SK-N-SH treated with all-trans-retinoic acid at 6 μM for 48 hours (cell line): ENCODE measurements around the gene ZNF184.
A peak's percentile ranks its signal among the peaks of the same experiment; 100 is the strongest.

Source experiments
- ATAC-seq: fragments of 200-7000 bp; cut with Tn5 transposase; 3 replicates; pipeline ENCODE4 v1.9.1; 2020; ENCODE audit warnings: mild to moderate bottlenecking, moderate library complexity
- ARNTL ChIP-seq: fragments of 450-650 bp; formaldehyde crosslinking; IDR thresholded peaks from 2 replicates; pipeline ENCODE4 v1.5.0; 2020; ENCODE audit warnings: low read depth, mild to moderate bottlenecking, moderate library complexity, borderline replicate concordance
- BACH2 ChIP-seq: fragments of 250-450 bp; sonication (Bioruptor Pico); IDR thresholded peaks from 2 replicates; pipeline ENCODE4 v1.9.0; 2021; ENCODE audit warnings: mild to moderate bottlenecking, borderline replicate concordance
- CREB5 ChIP-seq: fragments of 250-450 bp; sonication (Bioruptor Pico); IDR thresholded peaks from 2 replicates; pipeline ENCODE4 v1.5.1; 2020; ENCODE audit warnings: low read depth, mild to moderate bottlenecking, moderate library complexity
- CSRNP3 ChIP-seq: fragments of 250-450 bp; sonication (Bioruptor Pico); IDR thresholded peaks from 2 replicates; pipeline ENCODE4 v1.5.1; 2021; ENCODE audit warnings: mild to moderate bottlenecking, moderate library complexity
- GLIS3 ChIP-seq: fragments of 250-450 bp; sonication (Bioruptor Pico); IDR thresholded peaks from 2 replicates; pipeline ENCODE4 v1.5.0; 2020; ENCODE audit warnings: mild to moderate bottlenecking, moderate library complexity
- ISL1 ChIP-seq: fragments of 250-450 bp; sonication (Bioruptor Pico); IDR thresholded peaks from 2 replicates; pipeline ENCODE4 v2.1.2; 2022; ENCODE audit warnings: mild to moderate bottlenecking, moderate library complexity
- OSR1 ChIP-seq: fragments of 250-450 bp; sonication (Bioruptor Pico); IDR thresholded peaks from 2 replicates; pipeline ENCODE4 v1.8.0; 2022; ENCODE audit warnings: moderate library complexity, mild to moderate bottlenecking, inconsistent platforms
- PATZ1 ChIP-seq: fragments of 250-450 bp; sonication (Bioruptor Pico); IDR thresholded peaks from 2 replicates; pipeline ENCODE4 v1.8.0; 2020; ENCODE audit warnings: mild to moderate bottlenecking, moderate library complexity, borderline replicate concordance
- POU6F1 ChIP-seq: fragments of 250-450 bp; sonication (Bioruptor Pico); IDR thresholded peaks from 2 replicates; pipeline ENCODE4 v1.8.0; 2021; ENCODE audit warnings: low read depth, mild to moderate bottlenecking, moderate library complexity, borderline replicate concordance
- PPARA ChIP-seq: fragments of 250-450 bp; sonication (Bioruptor Pico); IDR thresholded peaks from 2 replicates; pipeline ENCODE4 v1.5.0; 2020; ENCODE audit warnings: mild to moderate bottlenecking, borderline replicate concordance
- RARB ChIP-seq: fragments of 250-450 bp; sonication (Bioruptor Pico); IDR thresholded peaks from 2 replicates; pipeline ENCODE4 v1.8.0; 2021; ENCODE audit warnings: mild to moderate bottlenecking, moderate library complexity
- SNAI2 ChIP-seq: fragments of 250-450 bp; sonication (Bioruptor Pico); IDR thresholded peaks from 2 replicates; pipeline ENCODE4 v1.5.0; 2020; ENCODE audit warnings: mild to moderate bottlenecking, moderate library complexity
- TOX ChIP-seq: fragments of 250-450 bp; sonication (Bioruptor Pico); IDR thresholded peaks from 2 replicates; pipeline ENCODE4 v1.8.0; 2021; ENCODE audit warnings: mild to moderate bottlenecking, moderate library complexity, borderline replicate concordance
- TSHZ2 ChIP-seq: fragments of 250-450 bp; sonication (Bioruptor Pico); IDR thresholded peaks from 2 replicates; pipeline ENCODE4 v1.5.0; 2020; ENCODE audit warnings: mild to moderate bottlenecking, moderate library complexity
- ZFP3 ChIP-seq: fragments of 250-450 bp; sonication (Bioruptor Pico); IDR thresholded peaks from 2 replicates; pipeline ENCODE4 v1.5.0; 2020; ENCODE audit warnings: mild to moderate bottlenecking, moderate library complexity
- ZFP30 ChIP-seq: fragments of 450-650 bp; formaldehyde crosslinking; IDR thresholded peaks from 2 replicates; pipeline ENCODE4 v1.5.0; 2022; ENCODE audit warnings: mild to moderate bottlenecking, moderate library complexity
- ZNF565 ChIP-seq: fragments of 450-650 bp; formaldehyde crosslinking; conservative IDR thresholded peaks from 2 replicates; pipeline ENCODE4 v1.5.0; 2020; ENCODE audit warnings: low read depth, mild to moderate bottlenecking, moderate library complexity
- ZNF8 ChIP-seq: fragments of 450-650 bp; formaldehyde crosslinking; IDR thresholded peaks from 2 replicates; pipeline ENCODE4 v1.5.0; 2020; ENCODE audit warnings: mild to moderate bottlenecking, moderate library complexity

Gene ZNF184

GRCh38 chr6:27495386-27496135, 22.7 kb upstream of the ZNF184 start:
- ATAC-seq = peak; percentile 88
- TF ChIP-seq POU6F1 (CRISPR knock-in tag) (no peak), ZNF8 (CRISPR knock-in tag) (no peak), GLIS3 (CRISPR knock-in tag) (no peak), RARB (CRISPR knock-in tag) (no peak), ZFP30 (CRISPR knock-in tag) (no peak), ZFP3 (no peak), CREB5 (CRISPR knock-in tag) (no peak), OSR1 (CRISPR knock-in tag) (no peak), PATZ1 (CRISPR knock-in tag) (no peak), TSHZ2 (CRISPR knock-in tag) (no peak), ISL1 (CRISPR knock-in tag) (no peak), SNAI2 (CRISPR knock-in tag) (no peak), BACH2 (CRISPR knock-in tag) (no peak), CSRNP3 (no peak), TOX (CRISPR knock-in tag) (no peak), ZNF565 (CRISPR knock-in tag) (no peak), ARNTL (CRISPR knock-in tag) (no peak)

- TF ChIP-seq ZFP3 (no peak), TOX (CRISPR knock-in tag) (no peak), POU6F1 (CRISPR knock-in tag) (no peak), TSHZ2 (CRISPR knock-in tag) (no peak), CREB5 (CRISPR knock-in tag) (no peak), OSR1 (CRISPR knock-in tag) (no peak), PPARA (no peak), ARNTL (CRISPR knock-in tag) (no peak)
- no peak for ATAC-seq
Measured at GRCh38 chr6:27494987-27495385, 22.1 kb upstream of the ZNF184 start.
